Ectodermal cell (in vitro differentiated cells): ENCODE measurements around the gene GLMP.
A peak's percentile ranks its signal among the peaks of the same experiment; 100 is the strongest.

Source experiments
- H3K27ac ChIP-seq: 2 replicates; pipeline ENCODE4 v1.7.0; 2013; ENCODE audit warnings: mild to moderate bottlenecking, low read depth, low read length; ENCODE audit not compliant: insufficient read depth, poor library complexity, severe bottlenecking
- H3K27me3 ChIP-seq: 2 replicates; pipeline ENCODE4 v1.7.0; 2013; ENCODE audit warnings: mild to moderate bottlenecking, low read length; ENCODE audit not compliant: insufficient read depth, control insufficient read depth, poor library complexity, severe bottlenecking
- H3K36me3 ChIP-seq: one replicate; pipeline ENCODE4 v1.7.0; 2013; ENCODE audit warnings: low read length; ENCODE audit not compliant: control insufficient read depth, insufficient read depth
- H3K4me1 ChIP-seq: one replicate; pipeline ENCODE4 v1.7.0; 2013; ENCODE audit warnings: low read length; ENCODE audit not compliant: control insufficient read depth, insufficient read depth
- H3K4me3 ChIP-seq: 2 replicates; pipeline ENCODE4 v1.7.0; 2013; ENCODE audit warnings: low read depth, low read length, control low read depth; ENCODE audit not compliant: insufficient read depth
- H3K9me3 ChIP-seq: 2 replicates; pipeline ENCODE4 v1.7.0; 2013; ENCODE audit warnings: mild to moderate bottlenecking, low read length, moderate library complexity; ENCODE audit not compliant: control insufficient read depth
- WGBS, 2 experiments: methylation state at CpG; one replicate each; pipeline ENCODE4 v1.1.7; 2013; ENCODE audit warnings: missing lambda C conversion rate in 2 of 2; 5-methylcytosine and 5-hydroxymethylcytosine counted together

Gene GLMP

DNA sequence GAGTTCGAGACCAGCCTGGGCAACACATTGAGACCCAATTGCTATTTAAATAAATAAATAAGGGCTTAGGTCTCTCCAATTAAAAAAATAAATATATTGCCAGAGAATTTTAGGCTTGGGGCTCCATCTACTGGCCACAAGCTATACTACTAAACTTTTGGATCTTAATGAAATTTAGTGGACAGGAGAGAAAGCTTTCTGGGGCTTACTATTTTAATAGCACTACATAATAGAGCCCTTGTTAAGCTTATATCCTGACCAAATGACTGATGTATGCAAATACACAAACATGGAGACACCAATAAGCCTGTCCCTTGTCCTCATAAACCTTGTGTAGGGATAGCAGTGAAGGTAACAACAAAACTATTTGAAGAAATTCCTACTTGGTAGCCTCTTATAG lies 24.2 kb upstream of the GLMP start:
- Histone ChIP-seq H3K36me3 (peaks cover 83% of the 10 kb centered on the region), H3K4me1 (no peaks in the 10 kb centered on the region), H3K27ac (no peak overlapping the region), H3K27me3 (no peaks in the 10 kb centered on the region), H3K9me3 (no peaks in the 10 kb centered on the region), H3K4me3 (no peak overlapping the region)
- WGBS, 2 experiments, result 100% methylated on average over 1 of the region's 1 CpG; no CpG with 5 or more reads in 1 of the 2 experiments

DNA sequence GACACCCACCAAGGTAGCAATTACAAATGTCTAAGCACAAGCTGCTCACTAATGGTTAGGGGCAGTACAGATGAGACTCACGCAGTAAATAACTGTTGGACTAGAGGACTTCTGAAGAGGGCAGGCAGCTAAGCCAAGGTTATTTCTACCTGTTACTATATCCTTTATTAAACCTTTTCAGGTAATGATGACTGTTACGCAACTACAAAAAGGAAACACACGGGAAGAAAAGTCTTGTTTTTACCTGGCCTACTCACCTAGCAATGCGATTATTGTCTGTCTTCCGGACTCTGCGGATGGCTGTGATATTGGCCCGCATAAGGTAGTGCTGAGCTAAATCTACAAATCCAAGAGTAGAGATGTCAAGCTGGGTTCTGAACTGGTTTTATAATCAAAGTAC lies 21.4 kb upstream of the GLMP start:
- H3K9me3 ChIP-seq, result no peaks in the 10 kb centered on the region
- no peak overlapping the region for H3K27ac ChIP-seq
- H3K27me3 ChIP-seq, result no peaks in the 10 kb centered on the region
- no peaks in the 10 kb centered on the region for H3K4me1 ChIP-seq
- 94% methylated on average over 7 of the region's 7 CpGs for WGBS, 2 experiments
- H3K4me3 ChIP-seq, result no peak overlapping the region
- H3K36me3 ChIP-seq, result peaks cover 80% of the 10 kb centered on the region

DNA sequence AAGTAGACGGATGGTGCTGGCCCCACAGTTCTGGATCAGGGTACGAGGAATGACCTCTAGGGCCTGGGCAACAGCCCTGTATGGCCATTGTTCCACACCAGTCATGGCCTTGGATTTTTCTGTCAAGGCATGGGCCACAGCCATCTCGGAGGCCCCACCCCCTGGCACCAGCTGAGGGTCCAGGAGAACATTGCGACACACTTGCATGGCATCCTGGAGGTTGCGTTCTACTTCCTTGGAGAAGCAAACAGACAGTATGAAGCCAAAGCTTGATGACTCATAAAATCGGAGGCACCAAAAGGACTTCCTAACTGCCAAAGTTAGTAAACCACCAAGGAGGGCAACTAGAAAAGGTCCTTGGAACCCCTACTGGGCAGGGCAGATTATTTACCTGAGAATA lies 15.5 kb upstream of the GLMP start:
- H3K4me3 ChIP-seq, result no peak overlapping the region
- no peak overlapping the region for H3K27ac ChIP-seq
- H3K4me1 ChIP-seq, result no peaks in the 10 kb centered on the region
- no peaks in the 10 kb centered on the region for H3K27me3 ChIP-seq
- no peaks in the 10 kb centered on the region for H3K9me3 ChIP-seq
- H3K36me3 ChIP-seq, result peaks cover 65% of the 10 kb centered on the region
- 94 to 96% methylated on average over 6 of the region's 6 CpGs for WGBS, 2 experiments

GRCh38 chr1:156308078-156308477 lies 12.6 kb upstream of the GLMP start:
- Histone ChIP-seq H3K36me3 (peaks cover 50% of the 10 kb centered on the region), H3K4me3 (no peak overlapping the region), H3K27me3 (no peaks in the 10 kb centered on the region), H3K27ac (no peak overlapping the region), H3K9me3 (no peaks in the 10 kb centered on the region), H3K4me1 (no peaks in the 10 kb centered on the region)

- Histone ChIP-seq H3K27ac (no peak overlapping the region), H3K27me3 (no peaks in the 10 kb centered on the region), H3K9me3 (no peaks in the 10 kb centered on the region), H3K4me3 (no peak overlapping the region), H3K4me1 (no peaks in the 10 kb centered on the region), H3K36me3 (peaks cover 27% of the 10 kb centered on the region)
- 96 to 98% methylated on average over 2 of the region's 2 CpGs for WGBS, 2 experiments
Observed at GRCh38 chr1:156305215-156305614, 9.7 kb upstream of the GLMP start.

DNA sequence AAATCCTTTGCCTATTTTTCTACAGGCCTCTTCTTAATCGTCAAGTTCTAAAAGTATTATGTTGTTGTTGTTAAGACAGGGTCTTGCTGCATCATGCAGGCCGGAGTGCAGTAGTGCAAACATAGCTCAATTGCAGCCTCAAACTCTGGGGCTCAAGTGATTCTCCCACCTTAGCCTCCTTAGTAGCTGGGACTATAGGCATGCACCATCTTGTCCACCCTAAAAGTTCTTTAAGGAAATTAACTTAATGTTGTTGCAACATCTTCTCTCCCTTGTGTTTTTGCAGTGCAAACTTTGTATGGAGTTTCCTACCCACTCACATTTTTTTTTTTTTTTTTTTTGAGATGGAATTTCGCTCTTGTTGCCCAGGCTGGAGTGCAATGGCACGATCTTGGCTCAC lies 7.8 kb upstream of the GLMP start:
- H3K36me3 ChIP-seq, result peaks cover 7% of the 10 kb centered on the region
- H3K4me3 ChIP-seq, result no peak overlapping the region
- H3K9me3 ChIP-seq, result no peaks in the 10 kb centered on the region
- no peak overlapping the region for H3K27ac ChIP-seq
- H3K4me1 ChIP-seq, result no peaks in the 10 kb centered on the region
- H3K27me3 ChIP-seq, result no peaks in the 10 kb centered on the region
- WGBS, 2 experiments, result 94 to 96% methylated on average over 3 to 4 of the region's 4 CpGs

DNA sequence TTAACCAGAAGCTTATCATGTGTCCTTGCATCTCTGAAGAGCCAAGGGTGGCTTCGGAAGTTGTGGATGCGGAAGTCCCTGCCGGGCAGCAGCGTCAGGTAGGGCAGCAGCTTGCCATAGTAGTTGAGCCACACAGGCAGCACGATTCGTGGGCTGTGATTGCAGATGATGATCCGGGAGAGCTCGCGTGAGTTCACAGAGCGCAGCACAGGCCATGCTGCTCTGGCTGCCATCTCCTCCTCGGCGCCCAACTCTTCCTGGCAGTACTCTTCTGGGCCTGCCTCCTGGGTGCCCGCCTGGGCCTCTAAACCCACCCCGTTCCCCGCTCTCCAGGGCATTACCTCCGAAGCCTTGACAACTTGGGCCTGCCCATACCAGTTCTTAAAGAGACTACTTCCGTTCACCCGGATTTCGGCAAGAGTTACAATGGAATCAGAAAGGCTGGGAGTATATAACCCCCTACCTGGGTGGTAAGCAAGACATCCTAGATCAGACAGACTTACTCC lies 3.4 kb upstream of the GLMP start, which contains the start of gene VHLL:
VHLL (minus strand) TSS at position 456 of the 506 bp plus-strand sequence; CDS start at position 338, 118 bp downstream.
- WGBS, 2 experiments, result 92 to 93% methylated on average over 19 of the region's 19 CpGs
- H3K27ac ChIP-seq, result no peak within 1 kb of the TSS
- H3K27me3 ChIP-seq, result no peaks in the 10 kb centered on the region

GRCh38 chr1:156293895-156294294 lies 1.6 kb downstream of the GLMP start:
- Histone ChIP-seq H3K9me3 (no peaks in the 10 kb centered on the region), H3K4me3 (no peak overlapping the region), H3K27me3 (no peaks in the 10 kb centered on the region), H3K36me3 (no peaks in the 10 kb centered on the region), H3K27ac (no peak overlapping the region), H3K4me1 (peaks cover 7% of the 10 kb centered on the region)
- 91 to 93% methylated on average over 9 of the region's 9 CpGs for WGBS, 2 experiments

More for the DNA sequence above, 3.4 kb upstream of the GLMP start, which contains the start of gene VHLL:
- Histone ChIP-seq H3K9me3 (no peaks in the 10 kb centered on the region), H3K4me3 (no peak within 1 kb of the TSS), H3K4me1 (peaks cover 7% of the 10 kb centered on the region), H3K36me3 (no peaks in the 10 kb centered on the region)

GRCh38 chr1:156293098-156293434 lies 2.4 kb downstream of the GLMP start:
- H3K4me3 ChIP-seq, result no peak overlapping the region
- H3K27ac ChIP-seq, result no peak overlapping the region
- no peaks in the 10 kb centered on the region for H3K27me3 ChIP-seq
- no peaks in the 10 kb centered on the region for H3K36me3 ChIP-seq
- H3K9me3 ChIP-seq, result no peaks in the 10 kb centered on the region
- H3K4me1 ChIP-seq, result peaks cover 7% of the 10 kb centered on the region
- WGBS, 2 experiments, result 92 to 93% methylated on average over 8 of the region's 8 CpGs

GRCh38 chr1:156291226-156292061 lies 4.0 kb downstream of the GLMP start:
- H3K4me1 ChIP-seq, result peaks cover 7% of the 10 kb centered on the region
- H3K27me3 ChIP-seq, result no peaks in the 10 kb centered on the region
- no peaks in the 10 kb centered on the region for H3K36me3 ChIP-seq
- H3K9me3 ChIP-seq, result no peaks in the 10 kb centered on the region
- peak overlapping the region; percentile 37 for H3K4me3 ChIP-seq
- 21 to 22% methylated on average over 37 of the region's 37 CpGs for WGBS, 2 experiments
- H3K27ac ChIP-seq, result peak overlapping the region; percentile 9
